ENCODE results near the gene CUL4A.

CUL4A gene

DNA sequence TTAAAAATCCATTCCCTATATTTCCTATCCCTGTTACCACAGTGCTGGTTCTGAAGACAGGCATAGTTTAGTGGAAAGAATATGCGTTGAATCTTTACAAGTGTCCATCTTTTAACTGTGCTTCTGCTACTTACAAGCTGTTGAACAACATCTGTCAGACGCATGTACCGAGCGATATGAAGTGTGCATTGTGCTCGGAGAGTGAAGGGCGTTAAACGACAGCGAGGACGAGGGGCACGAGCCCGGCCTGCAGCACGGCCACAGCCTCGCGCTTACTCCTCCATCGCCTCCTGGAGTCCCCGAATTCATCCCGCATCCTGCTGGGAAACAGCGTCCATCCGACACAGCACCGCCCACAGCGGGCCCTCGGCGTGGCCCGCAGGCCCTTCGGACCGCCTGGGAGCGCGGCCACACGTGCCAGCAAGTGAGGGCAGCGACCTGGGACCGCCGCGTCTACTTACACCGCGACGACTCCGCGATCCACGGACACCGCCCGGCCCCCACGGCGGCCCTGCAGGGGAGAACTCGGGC is 1.5 kb upstream of the CUL4A start:
- no peak for DNase-seq (ENCODE audit: low read depth in 3 of 3)

GRCh38 chr13:113208421-113209335 is 735 bp upstream of the CUL4A start, which contains the start of gene PCID2:
TSS of gene PCID2 (minus strand) at chr13:113208669. CDS start at chr13:113208634, 35 bp downstream.
- DNase-seq (ENCODE audit: low read depth in 3 of 3) = peak; percentile 78 to 87 (median 83)

GRCh38 chr13:113209759-113210421 is 477 bp downstream of the CUL4A start:
- DNase-seq (ENCODE audit: low read depth in 3 of 3) = peak; percentile 47 to 56 (median 52)

GRCh38 chr13:113210833-113211232 is 1.4 kb downstream of the CUL4A start:
- DNase-seq (ENCODE audit: low read depth in 3 of 3) = no peak

GRCh38 chr13:113211774-113212173 is 2.4 kb downstream of the CUL4A start:
- DNase-seq (ENCODE audit: low read depth in 3 of 3) = no peak

DNA sequence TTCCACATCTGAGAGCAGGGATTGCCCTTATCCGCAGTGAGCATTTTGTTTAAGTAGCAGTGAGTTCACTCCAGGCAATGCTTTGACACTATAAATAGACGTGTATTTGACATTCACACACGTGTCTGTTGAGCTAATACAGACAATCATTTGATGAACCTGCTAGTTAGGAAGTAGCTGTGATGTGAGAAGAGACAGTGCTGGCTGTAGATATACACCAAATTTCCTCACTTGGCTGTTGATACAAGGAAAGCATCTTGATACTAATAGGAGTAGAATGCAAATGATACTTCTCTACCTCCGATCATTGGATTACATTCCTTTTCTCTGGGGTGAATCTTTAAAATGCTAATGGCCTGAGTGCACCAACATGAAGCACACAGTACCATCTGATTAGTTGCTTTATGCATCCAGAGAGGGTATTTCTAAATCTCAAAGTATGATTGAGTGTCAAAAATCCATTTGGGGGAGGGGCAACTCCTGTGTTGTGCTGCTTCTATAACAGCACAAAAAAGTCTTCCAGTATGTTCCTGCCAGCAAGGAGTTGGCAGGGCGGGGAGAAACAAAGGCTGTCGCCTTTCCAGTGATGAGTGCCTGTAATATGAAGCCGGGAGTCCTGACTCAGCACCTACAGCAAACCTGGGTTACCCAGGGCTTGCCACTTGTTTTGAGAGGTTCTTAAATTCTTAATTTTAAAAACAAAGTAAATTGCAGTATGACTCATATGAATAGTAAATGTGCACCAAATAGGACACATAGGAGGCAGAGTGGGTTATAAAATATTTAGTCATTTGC is 7.0 kb downstream of the CUL4A start:
- DNase-seq (ENCODE audit: low read depth in 3 of 3) = no peak

GRCh38 chr13:113218586-113218985 is 9.2 kb downstream of the CUL4A start:
- DNase-seq (ENCODE audit: low read depth in 3 of 3) = no peak

DNA sequence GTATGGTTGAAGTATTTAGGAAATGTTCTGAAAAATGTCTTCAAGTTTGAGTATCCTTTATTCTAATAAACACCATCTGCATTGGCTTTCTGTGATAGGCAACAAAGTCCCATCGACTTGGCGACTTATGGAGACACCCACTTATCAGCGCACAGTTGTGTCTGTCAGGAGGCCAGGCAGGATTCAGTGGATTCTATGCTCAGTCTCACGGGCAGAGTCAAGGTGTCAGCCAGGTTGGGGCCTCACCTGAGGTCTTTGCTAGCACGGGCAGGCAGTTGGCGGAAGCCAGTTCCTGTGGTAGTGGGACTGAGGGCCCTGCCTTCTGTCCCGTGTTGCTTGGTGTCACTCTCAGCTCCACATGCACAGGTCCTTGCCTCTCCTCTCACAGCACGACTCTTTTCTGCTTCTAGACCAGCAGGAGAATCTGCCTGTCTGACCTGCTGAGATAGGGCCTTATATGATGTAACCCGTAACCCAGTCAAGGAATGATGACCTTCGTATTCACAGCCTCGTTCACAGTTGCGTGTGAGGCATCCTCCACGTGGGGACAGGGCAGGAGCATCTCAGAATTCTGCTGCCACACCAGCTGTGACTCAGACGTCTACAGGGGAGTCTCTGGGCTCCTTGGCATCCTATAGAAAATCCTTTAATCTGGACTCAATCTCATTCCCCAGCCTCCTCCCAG is 10.0 kb downstream of the CUL4A start:
- no peak for DNase-seq (ENCODE audit: low read depth in 3 of 3)

- DNase-seq (ENCODE audit: low read depth in 3 of 3) = no peak
Measured at GRCh38 chr13:113220141-113220598, 10.8 kb downstream of the CUL4A start.

- no peak for DNase-seq (ENCODE audit: low read depth in 3 of 3)
Measured at GRCh38 chr13:113220877-113221276, 11.5 kb downstream of the CUL4A start.

- DNase-seq (ENCODE audit: low read depth in 3 of 3) = no peak
Measured at GRCh38 chr13:113223070-113223469, 13.7 kb downstream of the CUL4A start.

DNA sequence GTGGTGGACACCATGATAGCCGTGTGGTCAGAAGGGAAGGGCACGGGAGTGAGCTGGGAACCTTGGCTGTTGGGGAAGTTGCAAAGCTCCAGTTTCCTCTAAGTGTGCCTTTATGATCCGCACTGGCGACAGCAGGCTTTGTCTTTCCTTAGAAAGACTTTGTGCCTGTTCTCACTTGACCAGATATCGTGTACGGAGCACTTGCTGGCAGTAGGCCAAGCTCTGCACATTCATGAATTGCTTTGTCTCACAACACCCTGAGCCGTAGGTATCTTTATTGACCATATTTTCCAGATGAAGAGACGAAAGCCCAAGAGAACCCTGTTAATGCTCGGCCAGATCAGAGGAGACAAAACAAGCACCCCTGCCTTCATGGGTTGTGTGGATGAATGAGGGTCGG is 15.1 kb downstream of the CUL4A start:
- DNase-seq (ENCODE audit: low read depth in 3 of 3) = no peak

DNA sequence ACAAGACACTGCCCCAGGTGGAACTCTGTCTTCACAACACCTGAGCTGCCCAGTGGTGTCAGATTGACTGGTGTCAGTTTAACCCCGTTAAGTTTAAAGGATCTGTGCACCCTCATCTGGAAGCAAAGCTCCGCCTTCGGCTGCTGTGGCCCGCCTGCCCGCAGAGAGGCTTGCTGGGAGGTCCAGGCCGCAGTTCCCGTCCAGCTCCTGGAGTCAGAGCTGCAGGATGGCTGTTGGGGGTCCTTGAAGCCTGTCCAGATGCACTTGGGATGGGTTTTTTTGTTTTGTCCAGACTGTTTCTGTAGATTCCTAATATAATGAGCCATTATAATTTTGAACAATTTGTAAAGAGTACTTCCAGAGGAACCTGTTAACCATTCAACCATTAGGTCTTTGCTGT is 16.1 kb downstream of the CUL4A start:
- DNase-seq (ENCODE audit: low read depth in 3 of 3) = no peak

GRCh38 chr13:113226873-113227450 is 17.5 kb downstream of the CUL4A start:
- DNase-seq (ENCODE audit: low read depth in 3 of 3) = no peak

GRCh38 chr13:113229161-113229560 is 19.7 kb downstream of the CUL4A start:
- no peak for DNase-seq (ENCODE audit: low read depth in 3 of 3)

- DNase-seq (ENCODE audit: low read depth in 3 of 3) = no peak
Measured at GRCh38 chr13:113229791-113230190, 20.4 kb downstream of the CUL4A start.

GRCh38 chr13:113231306-113232207 is 22.1 kb downstream of the CUL4A start:
- DNase-seq (ENCODE audit: low read depth in 3 of 3) = peak in 2 of 3 experiments; percentile 26 to 51

DNA sequence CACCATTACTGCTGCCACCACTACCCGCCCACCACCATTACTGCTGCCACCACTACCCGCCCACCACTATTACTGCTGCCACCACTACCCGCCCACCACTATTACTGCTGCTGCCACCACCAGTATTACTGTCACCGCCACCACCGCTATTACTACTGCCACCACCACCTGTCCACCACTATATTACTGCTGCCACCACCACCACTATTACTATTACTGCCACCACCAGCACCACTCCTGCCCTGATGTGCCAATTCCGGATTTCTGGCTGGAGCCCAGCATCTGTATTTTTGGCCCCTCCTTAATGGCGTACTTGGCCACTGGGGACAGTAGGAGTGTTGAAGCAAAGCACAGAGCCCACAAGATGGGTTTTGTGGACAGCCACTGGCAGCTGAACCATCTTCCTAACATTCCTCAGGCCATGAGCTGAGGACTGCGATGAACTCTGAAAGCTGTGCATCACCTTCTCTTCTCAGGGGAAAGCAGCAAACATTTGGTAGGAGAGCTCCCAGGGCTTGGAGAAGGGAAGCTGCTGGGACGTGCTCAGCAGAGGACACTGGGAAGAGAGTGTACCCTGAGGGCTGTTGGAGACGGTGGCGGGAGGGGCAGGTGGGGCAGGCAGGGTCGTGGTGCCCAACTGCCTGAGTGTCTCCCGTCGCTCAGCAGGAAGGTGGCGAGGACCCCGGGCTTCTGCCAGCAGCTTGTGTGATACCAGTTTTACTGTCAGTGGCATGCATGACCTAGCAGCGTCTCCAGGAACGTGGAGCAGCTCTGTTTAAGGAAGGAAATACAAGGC is 23.0 kb downstream of the CUL4A start:
- DNase-seq (ENCODE audit: low read depth in 3 of 3) = no peak

DNA sequence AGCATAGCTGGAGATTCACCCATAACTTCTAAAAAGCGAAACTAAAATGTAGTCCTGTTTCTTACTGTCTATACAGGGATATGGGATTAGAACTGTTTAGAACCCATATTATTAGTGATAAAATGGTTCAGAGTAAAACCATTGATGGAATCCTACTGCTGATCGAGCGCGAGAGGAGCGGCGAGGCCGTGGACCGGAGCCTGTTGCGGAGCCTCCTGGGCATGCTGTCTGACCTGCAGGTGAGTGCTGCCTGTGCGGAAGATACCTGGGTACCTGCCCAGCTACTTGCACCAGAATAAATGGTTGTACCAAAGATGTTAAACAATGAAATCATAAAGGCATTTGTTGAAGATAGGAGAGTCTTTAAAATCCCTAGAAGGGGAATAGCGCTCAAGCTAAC is 23.7 kb downstream of the CUL4A start:
- no peak for DNase-seq (ENCODE audit: low read depth in 3 of 3)

All from stimulated activated CD4-positive, alpha-beta T cell treated with anti-CD3 and anti-CD28 coated beads, TNF-alpha, amount 100 ng/mL, for 4 hours (primary cell).